AG09319 (cell line): ENCODE data around the gene ANKRD33B.

Experiments
- DNase-seq: peaks from one replicate; pipeline ENCODE4 v3.0.0-alpha.2; 2010; ENCODE audit warnings: low read depth; ENCODE audit errors: extremely low read depth
- TF ChIP-seq, protein P1 (sequence below): IDR thresholded peaks from 2 replicates; pipeline ENCODE4 v1.5.1; 2011; ENCODE audit warnings: low read depth, mild to moderate bottlenecking, inconsistent platforms, low read length, moderate library complexity

The ANKRD33B gene

DNA sequence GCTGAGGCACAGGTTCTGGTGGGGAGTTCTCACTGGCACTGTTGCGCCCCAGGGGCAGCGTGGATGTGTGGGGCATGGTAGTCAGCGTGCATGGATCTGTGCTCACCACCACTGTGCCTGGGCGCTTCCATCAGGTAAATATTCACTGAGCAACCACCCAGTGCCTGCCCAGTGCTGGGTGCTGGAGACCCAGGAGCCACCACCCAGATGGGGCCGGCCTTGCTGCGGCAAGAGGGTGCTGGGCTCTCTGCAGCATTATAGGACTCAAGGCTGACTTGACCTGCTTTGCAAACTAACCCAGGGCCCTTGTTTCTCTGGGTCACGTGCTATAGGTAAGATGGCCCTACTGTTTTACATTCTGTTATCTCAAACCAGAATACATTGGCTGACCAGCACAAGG lies 136.6 kb downstream of the ANKRD33B start:
- TF ChIP-seq, protein P1, sequence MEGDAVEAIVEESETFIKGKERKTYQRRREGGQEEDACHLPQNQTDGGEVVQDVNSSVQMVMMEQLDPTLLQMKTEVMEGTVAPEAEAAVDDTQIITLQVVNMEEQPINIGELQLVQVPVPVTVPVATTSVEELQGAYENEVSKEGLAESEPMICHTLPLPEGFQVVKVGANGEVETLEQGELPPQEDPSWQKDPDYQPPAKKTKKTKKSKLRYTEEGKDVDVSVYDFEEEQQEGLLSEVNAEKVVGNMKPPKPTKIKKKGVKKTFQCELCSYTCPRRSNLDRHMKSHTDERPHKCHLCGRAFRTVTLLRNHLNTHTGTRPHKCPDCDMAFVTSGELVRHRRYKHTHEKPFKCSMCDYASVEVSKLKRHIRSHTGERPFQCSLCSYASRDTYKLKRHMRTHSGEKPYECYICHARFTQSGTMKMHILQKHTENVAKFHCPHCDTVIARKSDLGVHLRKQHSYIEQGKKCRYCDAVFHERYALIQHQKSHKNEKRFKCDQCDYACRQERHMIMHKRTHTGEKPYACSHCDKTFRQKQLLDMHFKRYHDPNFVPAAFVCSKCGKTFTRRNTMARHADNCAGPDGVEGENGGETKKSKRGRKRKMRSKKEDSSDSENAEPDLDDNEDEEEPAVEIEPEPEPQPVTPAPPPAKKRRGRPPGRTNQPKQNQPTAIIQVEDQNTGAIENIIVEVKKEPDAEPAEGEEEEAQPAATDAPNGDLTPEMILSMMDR = no peak
- no peak for DNase-seq

DNA sequence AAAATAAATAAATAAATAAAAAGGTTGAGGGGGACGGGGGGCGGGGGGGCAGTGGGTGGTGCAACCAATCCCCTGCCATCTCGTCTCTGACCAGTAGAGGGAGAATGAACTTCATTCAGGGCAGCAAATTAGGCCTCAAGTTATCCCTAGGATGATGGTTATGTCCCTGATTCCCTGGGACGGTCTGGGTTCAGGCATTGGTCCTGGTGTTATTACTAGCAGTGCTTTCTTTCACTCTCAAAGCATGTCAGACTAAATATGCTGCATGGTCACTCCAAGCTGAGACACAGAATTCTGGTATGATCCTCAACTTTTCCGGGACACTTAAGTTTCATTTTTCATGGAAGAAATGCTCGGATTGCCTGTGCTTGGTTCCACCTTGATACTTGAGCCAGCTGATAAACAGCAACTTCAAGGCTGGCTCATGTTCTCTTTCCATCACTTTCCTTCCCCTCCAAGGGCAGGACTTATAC lies 137.7 kb downstream of the ANKRD33B start:
- DNase-seq = no peak
- TF ChIP-seq, protein P1 = peak; percentile 48

DNA sequence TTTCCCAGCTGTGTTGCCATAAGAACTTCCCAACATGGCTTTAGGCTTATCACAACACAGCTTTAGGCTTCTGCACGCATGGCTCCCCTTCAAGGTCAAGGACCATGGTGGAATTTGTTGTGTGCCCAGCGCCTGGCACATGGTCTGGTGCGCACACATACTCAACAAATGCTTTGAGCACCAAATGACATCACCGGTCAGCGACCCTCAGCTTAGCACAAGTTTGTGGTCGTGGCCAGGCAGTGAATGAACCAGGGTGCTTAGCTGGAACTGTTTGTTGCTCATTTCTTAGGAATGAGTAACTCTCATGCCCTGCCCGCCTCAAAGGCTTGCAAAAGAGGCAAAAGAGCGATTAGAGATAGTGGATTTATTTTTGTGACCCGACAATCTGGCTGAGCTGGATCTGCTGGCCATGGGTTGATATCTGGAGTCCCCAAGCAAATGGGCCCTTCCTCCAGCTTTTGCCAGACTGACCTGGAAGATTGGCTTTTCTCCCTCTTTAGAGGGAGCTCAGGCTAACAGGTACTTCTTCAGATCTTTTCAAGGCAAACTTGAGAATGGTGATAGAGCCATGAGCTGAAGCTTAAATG lies 138.3 kb downstream of the ANKRD33B start:
- DNase-seq = peak; percentile 46
- TF ChIP-seq, protein P1 = no peak

DNA sequence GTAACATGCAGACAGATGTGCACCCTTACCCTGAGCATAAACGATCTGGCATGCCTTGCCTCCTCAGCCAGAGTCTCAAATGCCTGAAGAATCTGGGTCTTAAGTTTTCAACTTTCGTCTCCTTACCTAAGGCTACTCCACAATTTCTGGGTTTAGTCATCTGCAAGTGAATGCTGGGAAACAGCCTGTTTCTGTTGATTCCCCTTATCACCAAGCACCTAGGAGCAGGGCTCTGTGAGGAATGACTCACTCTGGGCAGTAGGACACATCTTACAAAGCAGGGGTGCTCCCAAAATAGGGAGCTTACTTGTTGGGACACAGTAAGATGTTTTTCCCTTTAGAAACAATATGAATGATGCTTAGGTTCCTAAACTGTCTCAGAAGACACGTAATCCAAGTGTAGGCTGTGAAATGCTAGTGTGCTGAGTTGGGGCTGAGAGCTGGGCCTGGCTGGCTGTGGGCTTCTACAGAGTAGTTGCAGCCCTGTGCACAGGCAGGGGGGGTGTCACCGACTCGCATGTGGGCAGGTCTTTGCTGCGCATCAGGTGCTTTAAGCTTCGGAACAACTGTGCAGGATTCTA lies 139.1 kb downstream of the ANKRD33B start:
- DNase-seq = no peak
- TF ChIP-seq, protein P1 = no peak

DNA sequence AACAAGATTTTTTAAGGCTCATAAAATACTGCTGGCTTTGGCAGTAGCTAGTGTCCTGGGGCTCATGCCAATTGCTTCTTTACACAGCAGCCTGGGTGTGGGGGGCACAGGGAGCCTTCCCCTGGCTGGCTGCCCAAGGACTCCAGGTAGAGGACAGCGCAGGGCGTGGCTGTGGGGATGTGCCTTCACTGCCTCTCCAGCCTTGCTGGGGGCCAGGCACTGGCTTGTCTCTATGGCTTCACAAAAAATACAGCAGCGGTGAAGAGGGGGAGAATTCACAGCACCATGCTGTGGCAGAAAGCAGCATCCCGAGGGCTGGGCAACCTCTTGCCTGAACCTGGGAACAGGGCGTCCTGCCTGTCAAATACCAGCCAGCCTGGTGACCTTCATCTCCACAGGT lies 139.8 kb downstream of the ANKRD33B start:
- TF ChIP-seq, protein P1 = no peak
- no peak for DNase-seq

DNA sequence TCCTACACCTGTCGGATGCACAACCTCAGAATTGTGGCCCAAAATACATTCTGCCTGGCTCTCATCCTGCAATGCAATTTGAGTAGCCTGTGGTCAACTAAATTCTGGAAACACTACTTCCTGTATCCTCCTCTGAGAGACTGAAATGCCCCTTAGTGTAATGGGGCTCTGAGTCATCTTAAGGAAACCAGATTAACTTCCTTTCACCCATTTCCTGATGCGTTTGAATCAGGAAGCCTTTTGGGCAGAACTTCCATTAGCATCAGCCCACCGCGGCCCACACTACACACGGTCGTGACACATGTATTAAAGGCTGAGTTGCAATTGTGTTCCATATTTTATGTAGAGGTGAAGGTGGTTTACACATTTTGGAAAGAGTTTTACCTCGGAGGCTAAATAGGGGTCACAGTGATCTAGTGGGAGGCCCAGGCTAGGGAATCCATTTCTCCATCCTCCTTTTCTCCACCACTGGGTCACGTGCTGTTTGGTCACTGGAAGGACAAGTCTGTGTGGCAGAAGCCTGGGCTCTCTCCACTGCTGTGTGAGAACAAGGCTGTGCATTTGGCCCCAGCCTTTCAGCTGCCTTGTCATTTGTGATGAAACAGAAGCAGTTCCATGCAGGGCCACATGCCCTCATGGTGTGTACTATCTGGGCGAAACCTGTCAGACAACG lies 141.2 kb downstream of the ANKRD33B start:
- no peak for DNase-seq
- TF ChIP-seq, protein P1 = no peak

DNA sequence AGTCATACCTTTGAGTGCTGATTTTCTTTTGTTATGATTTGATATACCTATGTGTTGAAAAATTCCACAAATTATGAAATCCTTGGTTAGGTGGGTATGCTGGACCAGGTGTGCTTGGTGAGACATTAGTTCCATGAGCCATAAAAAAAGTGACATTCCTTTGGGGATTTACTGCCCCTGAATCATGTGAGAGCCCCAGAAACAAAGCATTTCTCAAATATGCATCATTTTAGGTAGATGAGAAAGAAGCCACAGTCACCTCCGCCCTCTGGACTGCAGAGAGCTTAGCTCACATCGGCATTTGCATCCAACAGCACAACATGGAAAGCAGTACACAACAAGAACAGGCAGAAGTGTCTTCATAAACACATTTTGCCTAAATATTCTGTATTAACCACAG lies 141.9 kb downstream of the ANKRD33B start:
- no peak for DNase-seq

More for the DNA sequence above, 141.9 kb downstream of the ANKRD33B start:
- TF ChIP-seq, protein P1 = no peak
